ENCODE measurements around the gene HSPA12A.

HSPA12A gene

DNA sequence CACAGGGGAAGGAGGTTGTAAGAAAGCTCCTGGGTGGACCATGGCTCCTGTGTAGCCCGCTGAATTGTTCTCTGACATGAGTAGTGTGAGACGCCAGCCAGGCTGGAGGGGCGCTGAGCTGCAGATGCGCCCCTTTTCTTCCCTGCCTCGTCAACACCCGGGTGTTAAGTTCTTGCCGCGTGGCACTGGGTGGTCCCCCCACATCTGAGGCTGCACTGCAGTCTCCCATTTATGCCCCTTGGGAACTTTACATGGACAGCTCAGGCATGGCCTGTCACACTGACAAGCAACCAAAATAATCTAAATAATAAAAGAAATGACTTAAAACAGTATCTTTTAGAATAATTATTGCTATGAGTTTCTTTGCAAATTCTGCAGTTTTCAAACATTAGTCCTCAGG is 34.6 kb upstream of the HSPA12A start:
- TF ChIP-seq GATA3 (IDR thresholded peaks at IDR 0.05; ENCODE audit: low read depth, low read length) = no peak
- no peak for TF ChIP-seq GATA2 (IDR thresholded peaks at IDR 0.05; ENCODE audit: low read depth, low read length)

DNA sequence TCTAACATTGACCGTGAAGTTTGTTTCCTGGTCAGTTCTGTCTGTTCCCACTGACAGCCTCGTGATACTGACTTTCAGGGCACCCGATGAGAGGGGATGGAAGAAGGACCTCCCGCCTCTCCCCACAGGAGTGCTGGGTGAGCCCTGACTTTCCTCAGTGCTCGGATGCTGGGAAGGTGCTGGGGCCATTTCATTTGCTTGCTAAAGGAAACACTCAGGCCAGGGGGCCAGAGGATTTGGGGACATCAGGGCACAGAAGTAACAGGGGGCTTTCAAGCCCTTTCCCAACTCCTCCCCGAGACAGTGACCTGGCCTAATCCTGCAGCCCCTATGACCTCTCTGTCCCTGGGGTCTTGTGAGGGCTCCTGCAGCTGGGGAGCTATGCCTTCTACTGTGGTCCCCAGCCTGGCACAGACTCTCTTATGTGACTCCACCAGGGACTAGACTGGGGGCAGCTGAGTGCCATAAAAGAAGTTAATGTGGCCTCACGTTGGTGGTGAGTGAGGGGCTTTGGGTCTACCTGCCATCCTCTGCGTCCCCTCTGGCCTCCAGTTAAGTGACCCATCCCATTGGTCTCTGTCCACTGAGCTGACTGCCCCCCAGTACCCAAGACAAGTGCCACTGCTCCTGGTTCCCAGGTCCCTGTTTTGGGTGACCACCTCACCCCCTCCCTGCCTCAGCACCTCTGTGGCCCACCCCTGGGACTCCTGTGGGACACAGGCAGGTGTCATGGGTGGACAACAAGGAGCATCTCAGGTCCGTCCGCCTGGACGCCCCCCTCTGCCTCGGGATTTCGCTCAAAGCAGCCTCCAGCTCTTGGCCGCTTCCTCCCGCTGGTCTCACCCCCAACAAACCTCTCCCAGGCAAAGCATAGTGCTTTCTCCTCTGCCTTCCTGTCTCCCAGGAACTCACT is 33.4 kb upstream of the HSPA12A start:
- no peak for TF ChIP-seq GATA3 (IDR thresholded peaks at IDR 0.05; ENCODE audit: low read depth, low read length)
- no peak for TF ChIP-seq GATA2 (IDR thresholded peaks at IDR 0.05; ENCODE audit: low read depth, low read length)

- no peak for TF ChIP-seq GATA2 (IDR thresholded peaks at IDR 0.05; ENCODE audit: low read depth, low read length)
These were observed 32.4 kb upstream of the HSPA12A start for GRCh38 chr10:116774728-116775151.

DNA sequence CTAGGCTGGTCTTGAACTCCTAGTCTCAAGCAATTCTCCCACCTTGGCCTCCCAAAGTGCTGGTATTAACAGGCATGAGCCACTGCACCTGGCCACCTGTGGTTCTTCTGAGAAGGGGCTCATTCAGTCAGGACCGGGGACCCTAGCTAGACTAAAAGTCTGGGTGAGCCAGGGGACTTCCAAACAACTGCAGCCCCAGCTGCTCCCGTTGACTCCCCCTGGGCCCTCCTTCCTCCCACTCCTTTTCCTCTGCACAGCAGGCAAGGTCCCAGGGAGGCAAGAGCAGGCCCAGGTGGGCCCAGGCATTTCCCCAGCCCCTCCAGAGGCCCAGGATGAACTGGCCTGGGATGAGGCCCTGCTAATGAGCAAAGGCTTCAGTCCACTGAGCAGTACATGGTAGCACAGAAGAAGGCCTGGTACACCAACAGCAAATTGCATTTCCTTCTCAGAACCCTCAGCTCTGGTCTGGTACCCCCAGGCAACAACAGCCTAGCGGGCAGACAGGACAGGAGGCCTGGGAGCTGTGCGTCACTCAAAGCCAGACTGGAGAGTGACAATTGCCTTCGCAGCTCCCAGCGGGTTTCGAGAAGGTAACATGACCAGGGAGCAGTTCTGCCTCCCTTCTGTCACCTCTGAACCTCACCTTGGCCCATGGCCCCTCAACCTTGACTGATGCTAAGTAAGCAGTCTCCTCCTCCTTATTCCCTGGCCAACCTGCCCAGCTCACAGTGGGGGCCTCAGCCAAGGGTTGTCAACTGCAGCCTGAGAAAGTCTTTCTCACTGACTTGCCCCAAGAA is 30.7 kb upstream of the HSPA12A start:
- TF ChIP-seq GATA3 (IDR thresholded peaks at IDR 0.05; ENCODE audit: low read depth, low read length) (no peak), GATA2 (IDR thresholded peaks at IDR 0.05; ENCODE audit: low read depth, low read length) (no peak)

GRCh38 chr10:116771959-116772585 is 29.7 kb upstream of the HSPA12A start:
- TF ChIP-seq GATA3 (IDR thresholded peaks at IDR 0.05; ENCODE audit: low read depth, low read length) (no peak), GATA2 (IDR thresholded peaks at IDR 0.05; ENCODE audit: low read depth, low read length) (no peak)

- TF ChIP-seq GATA3 (IDR thresholded peaks at IDR 0.05; ENCODE audit: low read depth, low read length) (no peak), GATA2 (IDR thresholded peaks at IDR 0.05; ENCODE audit: low read depth, low read length) (no peak)
These were observed 29.0 kb upstream of the HSPA12A start for GRCh38 chr10:116771101-116771958.

DNA sequence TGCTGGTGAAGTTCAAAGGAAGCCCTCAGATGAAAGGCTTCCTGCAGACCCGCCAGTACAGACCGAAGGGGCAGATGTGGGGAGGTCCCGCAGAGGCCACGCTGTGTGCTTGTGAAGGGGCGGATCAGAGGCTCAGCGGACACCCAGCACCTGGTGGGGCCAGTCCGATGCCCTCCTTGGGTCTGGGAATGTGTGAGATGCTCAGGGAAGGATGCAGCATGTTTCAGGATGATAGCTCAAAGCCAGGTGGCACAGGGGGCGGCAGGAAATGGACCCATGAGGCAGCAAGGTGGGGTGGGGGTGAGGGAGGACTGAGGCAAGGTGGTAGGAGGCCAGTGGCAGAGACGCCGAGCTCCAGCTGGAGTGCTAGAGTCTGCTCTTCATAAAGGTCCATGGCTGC is 27.9 kb upstream of the HSPA12A start:
- TF ChIP-seq GATA3 (IDR thresholded peaks at IDR 0.05; ENCODE audit: low read depth, low read length) (no peak), GATA2 (IDR thresholded peaks at IDR 0.05; ENCODE audit: low read depth, low read length) (no peak)

GRCh38 chr10:116769791-116770190 is 27.4 kb upstream of the HSPA12A start:
- no peak for TF ChIP-seq GATA2 (IDR thresholded peaks at IDR 0.05; ENCODE audit: low read depth, low read length)
- no peak for TF ChIP-seq GATA3 (IDR thresholded peaks at IDR 0.05; ENCODE audit: low read depth, low read length)

GRCh38 chr10:116769368-116769767 is 27.0 kb upstream of the HSPA12A start:
- TF ChIP-seq GATA3 (IDR thresholded peaks at IDR 0.05; ENCODE audit: low read depth, low read length) (no peak), GATA2 (IDR thresholded peaks at IDR 0.05; ENCODE audit: low read depth, low read length) (no peak)

DNA sequence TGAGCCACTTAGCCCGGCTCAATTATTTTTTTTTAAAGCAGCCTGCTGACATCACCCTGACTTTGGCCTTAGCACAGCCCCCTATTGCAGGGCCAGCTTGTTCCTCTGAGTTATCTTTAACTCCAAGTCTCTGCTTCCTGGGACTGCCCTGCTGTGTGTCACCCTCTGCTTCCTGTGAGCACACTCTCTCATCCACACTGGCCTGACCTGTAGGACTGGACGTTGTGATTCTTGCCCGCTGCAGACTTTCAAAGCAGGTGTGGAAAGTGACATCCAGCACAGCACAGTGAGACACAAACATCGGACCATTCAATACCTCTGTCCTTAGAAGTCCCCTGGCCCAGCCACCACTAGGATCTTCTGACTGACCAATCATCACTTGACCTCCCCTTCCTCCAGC is 26.4 kb upstream of the HSPA12A start:
- TF ChIP-seq GATA3 (IDR thresholded peaks at IDR 0.05; ENCODE audit: low read depth, low read length) (no peak), GATA2 (IDR thresholded peaks at IDR 0.05; ENCODE audit: low read depth, low read length) (no peak)

DNA sequence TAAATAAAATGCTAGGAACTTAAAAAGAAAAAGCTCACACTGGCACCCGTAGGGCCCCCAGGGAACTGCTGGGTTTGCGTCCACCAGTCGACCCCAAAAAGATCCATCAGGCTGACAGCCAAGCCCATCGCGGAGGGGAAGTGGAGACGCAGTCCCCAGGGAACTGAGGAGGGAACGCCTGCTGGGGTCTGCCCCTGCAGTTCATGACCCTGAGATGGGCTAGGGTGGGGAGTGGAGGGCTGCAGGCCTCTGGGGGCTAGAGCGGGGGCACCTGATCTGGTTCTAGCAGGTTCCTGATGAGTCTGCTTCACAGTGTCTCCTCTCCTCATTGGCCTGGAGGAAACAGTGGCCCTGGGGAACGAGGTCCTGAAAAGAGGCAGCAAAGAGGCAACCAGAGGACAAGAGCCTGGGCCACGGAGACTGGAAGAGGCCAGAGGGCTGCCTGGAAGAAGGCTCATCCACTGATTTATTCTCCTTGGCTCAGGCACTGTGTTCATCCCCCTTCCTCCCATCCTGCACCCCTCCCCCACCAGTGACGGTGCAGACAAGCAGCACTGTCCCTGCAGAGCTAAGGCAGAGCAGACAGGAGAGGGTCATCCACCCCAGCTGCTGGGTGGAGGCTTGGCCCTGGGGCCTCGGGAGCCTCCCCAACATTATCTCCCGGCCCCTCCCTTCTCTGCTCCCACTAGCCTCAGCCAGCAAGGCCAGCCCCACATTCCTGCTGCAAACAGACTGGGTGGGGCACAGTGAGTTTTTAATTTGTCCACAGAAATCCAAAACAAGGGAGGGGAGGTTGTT is 24.7 kb upstream of the HSPA12A start:
- TF ChIP-seq GATA2 (IDR thresholded peaks at IDR 0.05; ENCODE audit: low read depth, low read length) = no peak
- TF ChIP-seq GATA3 (IDR thresholded peaks at IDR 0.05; ENCODE audit: low read depth, low read length) = no peak

DNA sequence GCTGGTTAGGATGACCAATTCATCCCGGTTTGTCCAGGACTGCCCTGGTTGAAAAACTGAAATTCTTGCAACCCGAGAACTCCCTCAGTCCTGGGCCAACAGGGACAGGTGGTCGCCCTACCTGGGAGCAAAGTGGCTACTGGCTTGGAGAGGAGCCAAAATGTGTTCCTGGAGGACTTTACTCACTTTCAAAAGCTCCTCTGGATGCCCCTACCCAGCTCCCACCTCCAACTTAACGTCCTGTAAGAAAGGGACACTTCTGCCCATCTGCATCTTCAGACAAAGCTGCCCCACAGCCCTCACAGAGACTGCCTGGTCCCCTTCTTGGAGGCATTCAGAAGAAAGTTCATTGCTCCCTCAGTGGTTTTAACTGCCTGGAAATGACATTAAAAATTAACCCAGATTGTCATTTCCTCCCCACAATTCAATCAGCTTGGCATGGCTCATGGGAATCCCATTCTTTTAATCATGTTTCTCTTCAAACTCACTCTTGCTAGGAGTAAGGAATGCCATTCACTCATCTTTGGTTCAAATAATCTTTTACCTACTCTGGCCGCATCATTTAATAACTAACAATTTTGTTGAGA is 24.0 kb upstream of the HSPA12A start:
- TF ChIP-seq GATA2 (IDR thresholded peaks at IDR 0.05; ENCODE audit: low read depth, low read length) (no peak), GATA3 (IDR thresholded peaks at IDR 0.05; ENCODE audit: low read depth, low read length) (no peak)

All from SH-SY5Y (cell line).